Measurements from ENCODE around the gene VASN. TPM values are rescaled to one million over a fixed set of nuclear protein-coding genes. Genes with fewer than 3 reads are reported as not detected.

VASN gene
- total RNA-seq, 4 donors from 2014 or later, result 3.6 to 49.0 (median 19.9) TPM

DNA sequence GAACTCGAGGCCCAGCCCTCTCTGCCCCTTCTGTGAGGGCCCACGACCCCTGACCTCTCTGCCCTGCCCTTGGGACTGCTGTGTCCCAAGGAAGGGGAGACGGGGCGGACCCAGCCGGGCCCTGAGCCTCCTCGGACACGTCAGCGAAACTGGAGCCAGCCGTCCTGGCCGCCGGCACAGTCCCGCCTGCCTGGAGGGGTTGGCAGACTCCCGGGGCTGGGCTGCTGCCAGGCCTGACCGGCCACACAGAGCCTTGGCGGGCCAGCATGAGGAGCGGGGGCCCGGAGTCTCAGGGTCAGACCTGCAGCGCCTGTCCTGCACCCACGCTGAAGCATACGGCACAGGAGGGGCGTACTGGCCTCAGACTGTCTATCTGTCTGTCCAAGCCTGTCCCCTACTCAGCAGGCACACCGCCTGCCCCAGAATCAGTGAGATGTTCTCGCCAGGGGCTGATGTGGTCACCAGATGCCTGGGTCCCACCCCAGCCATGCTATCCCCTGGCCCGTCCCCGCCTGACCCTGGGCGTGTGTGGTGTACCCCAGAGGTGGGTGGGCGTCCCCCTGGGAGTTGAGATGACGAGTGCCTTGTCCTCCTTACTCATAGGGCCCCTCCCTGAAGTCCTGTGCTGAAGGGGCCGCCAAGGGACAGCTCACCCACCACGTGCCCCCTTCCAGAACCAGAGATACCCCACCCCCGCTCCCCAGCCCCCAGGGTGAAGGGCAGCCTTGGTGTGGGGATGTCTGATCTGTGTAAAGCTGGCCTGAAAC, 4.7 kb downstream of the VASN start:
- no peak for TF ChIP-seq CTCF (IDR thresholded peaks at IDR 0.05)
- TF ChIP-seq POLR2A (IDR thresholded peaks at IDR 0.05), result peak in 1 of 2 donors; percentile 35
- intact Hi-C loops (cut with DNase I; ENCODE audit: low total_unique reads), result no loop called here
- Histone ChIP-seq H3K4me3 (no peak overlapping the region), H3K36me3 (no peaks in the 10 kb centered on the region), H3K4me1 (peaks cover 0 to 38% of the 10 kb centered on the region in 2 donors), H3K27me3 (no peaks in the 10 kb centered on the region), H3K27ac (peak overlapping the region; percentile 96 to 97), H3K9me3 (no peaks in the 10 kb centered on the region)
- DNase-seq, result peak; percentile 92 to 97

DNA sequence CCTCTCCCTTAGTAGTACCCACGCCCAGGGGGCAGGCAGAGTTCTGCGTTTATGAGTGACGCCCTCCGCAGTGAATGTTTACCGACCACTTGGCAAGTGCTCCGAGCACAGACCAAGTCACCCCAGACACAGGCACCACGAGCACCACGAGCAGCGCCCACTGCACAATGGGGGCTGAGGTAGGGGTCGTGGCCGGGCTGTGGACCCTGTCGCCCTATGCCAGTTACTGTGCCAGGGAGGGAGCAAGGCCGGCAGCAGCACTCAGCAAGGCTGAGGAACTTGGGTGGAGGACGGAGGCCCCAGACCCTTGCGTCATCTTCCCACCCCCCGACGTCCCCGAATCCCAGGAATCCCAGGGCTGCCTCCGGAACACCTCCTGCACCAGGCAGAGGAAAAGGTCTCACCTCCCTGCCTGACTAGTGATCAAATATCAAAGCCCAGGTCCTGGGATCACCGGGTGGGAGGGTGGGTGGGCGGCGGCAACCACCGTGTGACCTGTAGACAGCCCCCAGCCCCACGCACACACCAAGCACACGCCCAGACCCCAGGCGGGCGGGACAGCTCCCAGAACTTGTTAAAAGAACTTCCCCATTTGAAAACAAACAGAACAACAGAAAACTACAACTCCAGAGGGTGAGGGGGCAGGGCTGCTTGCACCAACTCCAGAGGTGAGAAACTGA, 5.4 kb downstream of the VASN start:
- peaks cover 0 to 37% of the 10 kb centered on the region in 2 donors for H3K4me1 ChIP-seq
- peak overlapping the region; percentile 96 to 97 for H3K27ac ChIP-seq
- no peaks in the 10 kb centered on the region for H3K36me3 ChIP-seq
- H3K27me3 ChIP-seq, result no peaks in the 10 kb centered on the region
- intact Hi-C loops (cut with DNase I; ENCODE audit: low total_unique reads), result no loop called here
- DNase-seq, result peak in 1 of 2 donors; percentile 56
- no peaks in the 10 kb centered on the region for H3K9me3 ChIP-seq
- TF ChIP-seq CTCF (IDR thresholded peaks at IDR 0.05) (no peak), POLR2A (IDR thresholded peaks at IDR 0.05) (no peak)
- H3K4me3 ChIP-seq, result no peak overlapping the region

DNA sequence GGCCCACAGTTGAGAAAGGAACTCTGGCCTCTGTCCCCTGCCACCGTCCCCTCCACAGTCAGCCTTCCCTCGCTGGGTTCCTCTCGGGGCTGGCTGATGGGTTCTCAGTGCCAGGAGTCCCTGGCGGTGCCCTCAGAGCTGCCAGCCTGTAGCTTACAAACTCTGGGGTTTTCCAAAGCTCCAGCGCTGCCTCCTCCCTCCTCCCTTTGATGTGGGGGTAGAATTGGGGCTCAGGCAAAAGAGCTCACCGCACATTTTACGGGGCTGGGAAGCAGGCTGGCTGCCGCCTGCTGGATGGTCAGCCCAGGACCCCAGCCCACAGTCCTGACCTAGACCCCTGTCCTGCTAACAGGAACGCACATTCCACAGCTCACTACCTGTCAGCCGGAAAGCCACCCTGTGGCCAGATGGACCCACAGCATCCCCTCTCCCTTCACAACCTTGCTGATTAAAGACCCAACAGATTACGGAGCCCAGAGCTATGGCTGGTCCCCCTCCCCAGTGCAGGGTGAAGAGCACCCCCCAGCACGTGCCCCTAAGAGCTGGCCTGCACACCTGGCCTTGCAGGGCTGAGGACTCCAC, 6.0 kb downstream of the VASN start:
- Histone ChIP-seq H3K27ac (peak overlapping the region; percentile 96 to 97), H3K4me1 (peaks cover 0 to 37% of the 10 kb centered on the region in 2 donors), H3K4me3 (no peak overlapping the region), H3K27me3 (no peaks in the 10 kb centered on the region), H3K9me3 (no peaks in the 10 kb centered on the region), H3K36me3 (no peaks in the 10 kb centered on the region)
- DNase-seq, result no peak
- intact Hi-C loops (cut with DNase I; ENCODE audit: low total_unique reads), result no loop called here
- TF ChIP-seq POLR2A (IDR thresholded peaks at IDR 0.05) (no peak), CTCF (IDR thresholded peaks at IDR 0.05) (no peak)

- Histone ChIP-seq H3K27me3 (no peaks in the 10 kb centered on the region), H3K36me3 (no peaks in the 10 kb centered on the region), H3K4me3 (no peak overlapping the region), H3K27ac (peak overlapping the region; percentile 96 to 97), H3K9me3 (no peaks in the 10 kb centered on the region), H3K4me1 (peaks cover 0 to 37% of the 10 kb centered on the region in 2 donors)
- TF ChIP-seq POLR2A (IDR thresholded peaks at IDR 0.05), result no peak
- TF ChIP-seq CTCF (IDR thresholded peaks at IDR 0.05), result no peak
- DNase-seq, result no peak
- intact Hi-C loops (cut with DNase I; ENCODE audit: low total_unique reads), result no loop called here
Measured at GRCh38 chr16:4378161-4378666, 6.6 kb downstream of the VASN start.
